ENCODE results near the gene ZBTB7C. TPM values are rescaled to one million over a fixed set of nuclear protein-coding genes. Genes with fewer than 3 reads are reported as not detected.

The ZBTB7C gene
- total RNA-seq, 1 donor from 2014 or later, result under 0.01 TPM

- no peak for DNase-seq (ENCODE audit: low read depth in 2 of 2)
Observed at GRCh38 chr18:48195787-48196186, 213.4 kb downstream of the ZBTB7C start.

GRCh38 chr18:48194591-48195181, 214.5 kb downstream of the ZBTB7C start:
- no peak for DNase-seq (ENCODE audit: low read depth in 2 of 2)

- DNase-seq (ENCODE audit: low read depth in 2 of 2), result no peak
Observed at GRCh38 chr18:48193521-48194492, 215.4 kb downstream of the ZBTB7C start.

GRCh38 chr18:48192542-48192941, 216.6 kb downstream of the ZBTB7C start:
- no peak for DNase-seq (ENCODE audit: low read depth in 2 of 2)

GRCh38 chr18:48191494-48191893, 217.7 kb downstream of the ZBTB7C start:
- DNase-seq (ENCODE audit: low read depth in 2 of 2), result no peak

GRCh38 chr18:48190994-48191393, 218.2 kb downstream of the ZBTB7C start:
- no peak for DNase-seq (ENCODE audit: low read depth in 2 of 2)

GRCh38 chr18:48188609-48189008, 220.6 kb downstream of the ZBTB7C start:
- DNase-seq (ENCODE audit: low read depth in 2 of 2), result no peak

- DNase-seq (ENCODE audit: low read depth in 2 of 2), result no peak
Observed at GRCh38 chr18:48186861-48187260, 222.3 kb downstream of the ZBTB7C start.

GRCh38 chr18:48186131-48186766, 222.9 kb downstream of the ZBTB7C start:
- DNase-seq (ENCODE audit: low read depth in 2 of 2), result no peak

- DNase-seq (ENCODE audit: low read depth in 2 of 2), result no peak
Observed at GRCh38 chr18:48184118-48184517, 225.1 kb downstream of the ZBTB7C start.

GRCh38 chr18:48183613-48184012, 225.6 kb downstream of the ZBTB7C start:
- no peak for DNase-seq (ENCODE audit: low read depth in 2 of 2)

- DNase-seq (ENCODE audit: low read depth in 2 of 2), result no peak
Observed at GRCh38 chr18:48182779-48183178, 226.4 kb downstream of the ZBTB7C start.

GRCh38 chr18:48181857-48182256, 227.3 kb downstream of the ZBTB7C start:
- no peak for DNase-seq (ENCODE audit: low read depth in 2 of 2)

- DNase-seq (ENCODE audit: low read depth in 2 of 2), result no peak
Observed at GRCh38 chr18:48181087-48181823, 227.9 kb downstream of the ZBTB7C start.

GRCh38 chr18:48179666-48180065, 229.5 kb downstream of the ZBTB7C start:
- DNase-seq (ENCODE audit: low read depth in 2 of 2), result no peak

- no peak for DNase-seq (ENCODE audit: low read depth in 2 of 2)
Observed at GRCh38 chr18:48179001-48179400, 230.2 kb downstream of the ZBTB7C start.

GRCh38 chr18:48176909-48177308, 232.3 kb downstream of the ZBTB7C start:
- no peak for DNase-seq (ENCODE audit: low read depth in 2 of 2)

GRCh38 chr18:48173557-48173956, 235.6 kb downstream of the ZBTB7C start:
- no peak for DNase-seq (ENCODE audit: low read depth in 2 of 2)

GRCh38 chr18:48172226-48173006, 236.8 kb downstream of the ZBTB7C start:
- DNase-seq (ENCODE audit: low read depth in 2 of 2), result no peak

GRCh38 chr18:48171490-48172188, 237.5 kb downstream of the ZBTB7C start:
- no peak for DNase-seq (ENCODE audit: low read depth in 2 of 2)

Data from lung microvascular endothelial cell (primary cell).